ENCODE data around the gene FAM3B.

DNA sequence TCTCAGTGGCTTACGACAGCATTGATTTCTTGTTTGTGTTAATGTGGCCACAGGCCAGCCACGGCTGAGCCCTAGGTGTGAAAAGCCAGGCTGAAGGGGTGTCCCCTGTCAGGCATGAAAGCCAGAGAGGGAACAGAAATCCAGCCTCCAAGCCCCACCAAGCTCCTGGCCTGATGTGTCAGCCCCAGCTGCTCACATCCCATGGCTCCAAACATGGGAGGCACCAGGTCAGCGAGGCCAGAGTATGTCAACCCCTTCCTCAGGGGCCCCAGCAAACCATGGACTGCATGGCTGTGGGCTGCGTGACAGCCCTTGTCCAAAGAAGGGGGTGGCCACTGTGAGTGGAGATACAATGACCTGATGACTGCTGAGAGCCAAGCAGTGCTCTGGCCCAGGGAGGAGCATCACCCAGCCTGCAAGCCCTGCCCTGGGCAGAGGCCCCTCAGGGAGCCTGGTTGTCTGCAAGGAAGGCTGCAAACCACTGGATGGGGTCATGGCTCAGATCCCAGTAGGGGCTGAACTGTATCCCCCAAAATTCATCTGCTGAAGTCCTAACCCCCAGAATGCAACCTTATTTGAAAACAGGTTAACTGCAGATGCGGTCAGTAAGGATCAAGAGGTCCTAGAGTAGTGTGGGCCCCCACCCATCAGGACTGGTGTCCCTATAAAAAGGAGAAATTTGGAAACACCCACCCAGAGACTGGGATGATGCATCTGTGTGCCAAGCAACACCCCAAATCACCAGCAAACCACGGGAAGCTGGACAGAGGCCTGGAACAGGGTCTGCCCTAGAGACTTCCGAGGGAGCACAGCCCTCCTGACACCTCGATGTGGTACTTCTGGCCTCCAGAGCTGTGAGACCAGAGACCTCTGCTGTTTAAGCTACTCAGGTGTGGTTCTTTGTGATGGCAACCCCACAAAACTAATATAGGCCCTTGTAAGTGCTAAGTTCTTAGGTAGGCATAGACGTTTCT lies 41.9 kb downstream of the FAM3B start:
- TF ChIP-seq CTCF (IDR thresholded peaks at IDR 0.05; ENCODE audit: low read depth, low read length) (no peak), EZH2phosphoT487 (IDR thresholded peaks at IDR 0.05; ENCODE audit: low read depth) (no peak)

Measured in OCI-LY3 (cell line).